Erythroblast (primary cell): ENCODE results near the gene SCAANT1.

ENCODE experiments used
- GATA1 ChIP-seq: IDR thresholded peaks from 2 replicates; pipeline ENCODE4 v1.6.1; 2011; ENCODE audit warnings: low read depth, mild to moderate bottlenecking, control low read depth, low read length, moderate library complexity
- POLR2A ChIP-seq: IDR thresholded peaks from 2 replicates; pipeline ENCODE4 v1.6.1; 2011; ENCODE audit warnings: mild to moderate bottlenecking, low read length

DNA sequence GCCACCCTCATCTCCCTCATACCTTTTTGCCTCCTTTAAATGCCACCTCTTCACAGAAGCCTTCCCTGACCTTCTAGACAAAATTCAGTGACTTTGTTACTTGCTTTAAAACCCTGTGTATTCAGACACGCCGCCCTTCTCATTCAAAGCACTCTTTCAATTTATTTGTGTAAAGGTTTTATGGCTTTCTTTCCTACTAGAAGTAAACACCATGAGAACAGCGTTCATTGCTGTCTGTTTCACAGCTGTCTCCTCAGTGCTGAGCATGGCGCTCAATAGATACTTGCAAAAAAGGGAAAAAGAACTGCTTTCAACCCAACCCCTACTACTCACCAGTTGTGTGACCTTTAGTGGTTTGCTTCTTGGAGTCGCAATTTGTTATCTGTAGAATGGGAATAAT is 31.5 kb downstream of the SCAANT1 start:
- TF ChIP-seq POLR2A, result no peak
- no peak for TF ChIP-seq GATA1
